COLO829 (cell line): ENCODE measurements around the gene GABRB2.
A peak's percentile ranks its signal among the peaks of the same experiment; 100 is the strongest.
"Not testable (repeated sequence)": the region's sequence is repeated elsewhere in the genome, so short reads cannot be mapped to it uniquely, and the experiment has no call there.

ENCODE experiments used
- DNase-seq: peaks from one replicate; pipeline ENCODE4 v3.0.0; 2012; ENCODE audit warnings: low spot score

Gene GABRB2

GRCh38 chr5:161546470-161547301 is at the start of gene GABRB2:
TSS of gene GABRB2 (minus strand) at chr5:161546725. CDS start at chr5:161546643, 82 bp downstream.
- peak; percentile 55 for DNase-seq

- DNase-seq = no peak
These were observed 39.3 kb upstream of the GABRB2 start for GRCh38 chr5:161585798-161586197.

GRCh38 chr5:161580621-161581020 is 34.1 kb upstream of the GABRB2 start:
- no peak for DNase-seq

GRCh38 chr5:161572914-161573313 is 26.4 kb upstream of the GABRB2 start:
- peak; percentile 29 for DNase-seq

GRCh38 chr5:161566081-161566480 is 19.6 kb upstream of the GABRB2 start:
- no peak for DNase-seq

- no peak for DNase-seq
These were observed 15.9 kb upstream of the GABRB2 start for GRCh38 chr5:161562446-161562845.

- DNase-seq = no peak
These were observed 2.6 kb upstream of the GABRB2 start for GRCh38 chr5:161549106-161549505.

- DNase-seq = no peak
These were observed 2.1 kb upstream of the GABRB2 start for GRCh38 chr5:161548487-161549094.

- DNase-seq = no peak
These were observed 1.4 kb upstream of the GABRB2 start for GRCh38 chr5:161547738-161548486.

GRCh38 chr5:161547406-161547737 is 847 bp upstream of the GABRB2 start:
- DNase-seq = no peak

- DNase-seq = no peak
These were observed 443 bp downstream of the GABRB2 start for GRCh38 chr5:161546095-161546469.

- no peak for DNase-seq
These were observed 1.0 kb downstream of the GABRB2 start for GRCh38 chr5:161545344-161546094.

GRCh38 chr5:161544350-161544765 is 2.2 kb downstream of the GABRB2 start:
- peak; percentile 24 for DNase-seq

GRCh38 chr5:161539016-161539415 is 7.5 kb downstream of the GABRB2 start:
- DNase-seq = no peak

- DNase-seq = no peak
These were observed 10.8 kb downstream of the GABRB2 start for GRCh38 chr5:161535762-161536161.

GRCh38 chr5:161530700-161531099 is 15.8 kb downstream of the GABRB2 start:
- no peak for DNase-seq

GRCh38 chr5:161513942-161514341 is 32.6 kb downstream of the GABRB2 start:
- DNase-seq = no peak

GRCh38 chr5:161507591-161507990 is 38.9 kb downstream of the GABRB2 start:
- DNase-seq = peak; percentile 2

- not testable (repeated sequence) for DNase-seq
These were observed 41.4 kb downstream of the GABRB2 start for GRCh38 chr5:161505160-161505559.

GRCh38 chr5:161498531-161498930 is 48.0 kb downstream of the GABRB2 start:
- DNase-seq = no peak

GRCh38 chr5:161483721-161484120 is 62.8 kb downstream of the GABRB2 start:
- DNase-seq = no peak

GRCh38 chr5:161481922-161482321 is 64.6 kb downstream of the GABRB2 start:
- no peak for DNase-seq
